CD1c-positive myeloid dendritic cell (primary cell): ENCODE measurements around the gene C4orf50.
A peak's percentile ranks its signal among the peaks of the same experiment; 100 is the strongest.
"Not testable (repeated sequence)": the region's sequence is repeated elsewhere in the genome, so short reads cannot be mapped to it uniquely, and the experiment has no call there.

Experiments used
- DNase-seq: peaks from one replicate; pipeline ENCODE4 v3.0.0-alpha.2; 2016; ENCODE audit errors: extremely low spot score

Gene C4orf50

DNA sequence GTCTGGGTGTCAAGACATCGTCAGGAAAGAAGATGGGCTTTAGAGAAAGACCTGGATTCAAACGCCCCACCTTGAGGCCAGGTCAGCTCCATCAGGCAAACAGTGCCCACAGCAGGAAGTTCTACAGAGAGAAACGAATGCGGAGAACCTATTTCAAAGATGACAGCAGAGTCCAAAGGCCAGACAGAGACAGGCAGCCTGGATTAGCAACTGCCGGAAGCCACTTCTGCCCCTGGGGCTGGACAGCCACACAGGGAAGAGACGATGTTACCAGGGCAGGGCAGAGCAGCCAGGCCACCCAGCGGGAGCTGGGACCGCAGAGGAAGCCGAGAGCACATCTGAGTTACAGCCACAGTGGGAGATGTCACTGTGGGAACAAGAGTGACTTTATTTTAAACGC lies 1.2 kb downstream of the C4orf50 start:
- DNase-seq: no peak

DNA sequence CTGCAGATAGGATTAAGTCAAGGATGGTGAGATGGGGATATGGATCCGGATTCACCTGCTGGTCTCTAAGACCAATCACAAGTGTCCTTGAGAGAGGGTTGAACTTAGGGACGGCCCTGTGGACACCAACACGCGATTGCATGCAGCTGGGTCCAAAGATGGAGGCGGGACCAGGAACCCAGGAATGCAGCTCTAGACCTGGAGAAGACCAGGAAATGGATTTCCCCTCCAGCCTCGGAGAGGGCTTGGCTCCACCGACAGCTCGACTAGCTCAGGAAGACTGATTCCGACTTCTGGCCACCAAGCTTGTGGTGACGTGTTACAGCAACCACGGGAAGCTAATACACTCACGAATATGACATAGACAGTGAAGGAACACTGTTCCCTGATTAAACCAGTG lies 4.7 kb downstream of the C4orf50 start:
- no peak for DNase-seq

DNA sequence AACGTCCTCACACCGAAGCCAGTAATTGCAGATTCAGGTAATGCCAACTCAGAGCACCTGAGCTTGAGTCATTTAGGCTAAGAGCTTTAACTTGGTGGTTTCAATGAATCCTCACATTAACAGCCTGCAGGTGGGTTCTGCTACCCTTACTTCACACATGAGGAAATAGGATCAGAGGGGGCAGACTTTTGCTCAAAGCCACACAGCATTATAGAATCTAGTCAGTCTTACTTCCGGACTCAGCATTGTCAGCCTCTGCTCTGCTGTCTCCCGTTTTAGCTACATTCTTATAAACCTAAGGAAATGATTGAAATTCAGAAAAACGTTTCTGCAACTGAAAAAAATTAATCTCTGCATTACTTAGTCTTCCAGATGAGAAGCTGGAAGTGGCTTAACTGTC lies 6.0 kb downstream of the C4orf50 start:
- no peak for DNase-seq

DNA sequence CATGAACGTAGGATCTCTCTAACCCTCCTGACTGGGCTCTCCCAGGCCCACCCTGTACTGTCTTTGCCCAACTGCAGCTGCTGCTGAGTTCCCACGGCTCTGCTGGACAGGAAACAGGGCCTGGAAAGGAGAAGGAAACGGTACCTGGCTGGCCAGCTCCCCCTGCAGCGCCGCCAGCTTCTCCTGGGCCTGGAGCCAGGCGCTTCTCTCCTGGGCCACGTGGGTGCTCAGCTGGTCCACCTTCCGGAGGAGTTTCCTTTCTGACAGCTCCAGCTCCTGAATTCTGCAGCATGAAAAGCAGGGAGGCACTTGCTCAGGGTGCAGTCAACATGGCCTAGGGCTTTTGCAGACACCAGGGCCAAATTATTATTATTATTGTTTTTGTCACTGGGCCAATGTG lies 6.5 kb downstream of the C4orf50 start:
- DNase-seq: no peak

DNA sequence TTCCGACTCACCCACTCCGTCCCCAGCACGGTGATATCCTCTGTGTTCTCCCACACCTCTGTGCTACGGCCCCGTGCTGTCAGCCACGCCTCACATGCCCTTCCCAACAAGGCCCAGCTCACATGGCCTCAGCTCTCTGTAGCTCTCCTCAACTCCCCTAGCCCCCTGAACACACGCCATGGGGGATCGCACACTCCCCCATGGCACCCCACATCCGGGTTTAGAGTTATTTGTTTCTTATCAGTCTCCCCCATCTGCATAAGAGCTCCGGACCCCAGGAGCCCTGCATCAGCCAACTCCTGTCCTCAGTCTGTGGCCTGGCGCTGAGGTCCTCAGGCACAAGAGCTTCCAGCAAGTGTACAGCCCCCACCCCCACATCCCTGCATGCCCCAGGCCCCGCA lies 7.0 kb downstream of the C4orf50 start:
- DNase-seq: no peak

DNA sequence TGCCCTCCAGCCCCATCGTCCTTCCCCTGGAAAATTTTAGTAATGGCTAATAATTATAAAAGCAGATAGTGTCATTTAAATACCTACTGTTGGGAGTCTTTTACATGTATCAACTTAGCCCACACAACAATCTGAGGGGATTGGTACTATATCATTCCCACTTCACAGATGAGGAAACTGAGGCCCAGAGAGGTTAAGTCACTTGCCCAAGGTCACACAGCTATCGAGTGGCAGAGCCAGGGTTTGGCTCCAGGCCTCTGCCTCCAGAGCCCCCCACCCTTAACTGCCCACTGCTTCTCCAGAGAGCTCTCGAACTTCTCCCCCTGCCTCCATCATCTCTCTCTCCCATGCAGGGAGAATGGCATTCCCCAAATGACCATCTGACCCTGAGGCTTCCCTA lies 7.4 kb downstream of the C4orf50 start:
- no peak for DNase-seq

DNA sequence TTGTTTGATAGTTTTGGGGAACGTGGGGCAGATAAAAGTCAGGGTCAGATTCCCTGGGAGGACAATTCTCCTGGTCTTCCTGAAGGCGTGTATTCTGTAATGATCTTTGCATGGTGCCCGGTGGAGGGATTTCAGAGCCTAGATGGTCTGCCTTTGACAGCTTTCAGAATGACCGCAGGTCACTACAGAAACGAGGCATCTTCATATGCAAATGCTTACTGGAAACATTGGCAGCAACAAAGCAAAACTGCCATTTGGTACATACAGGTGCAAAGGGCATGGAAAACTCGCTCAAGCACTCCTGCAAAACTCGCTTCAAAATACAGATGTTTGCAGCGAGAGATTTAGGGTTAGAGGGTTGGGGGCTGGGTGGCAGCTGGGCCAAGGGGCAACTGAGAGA lies 8.8 kb downstream of the C4orf50 start:
- no peak for DNase-seq

DNA sequence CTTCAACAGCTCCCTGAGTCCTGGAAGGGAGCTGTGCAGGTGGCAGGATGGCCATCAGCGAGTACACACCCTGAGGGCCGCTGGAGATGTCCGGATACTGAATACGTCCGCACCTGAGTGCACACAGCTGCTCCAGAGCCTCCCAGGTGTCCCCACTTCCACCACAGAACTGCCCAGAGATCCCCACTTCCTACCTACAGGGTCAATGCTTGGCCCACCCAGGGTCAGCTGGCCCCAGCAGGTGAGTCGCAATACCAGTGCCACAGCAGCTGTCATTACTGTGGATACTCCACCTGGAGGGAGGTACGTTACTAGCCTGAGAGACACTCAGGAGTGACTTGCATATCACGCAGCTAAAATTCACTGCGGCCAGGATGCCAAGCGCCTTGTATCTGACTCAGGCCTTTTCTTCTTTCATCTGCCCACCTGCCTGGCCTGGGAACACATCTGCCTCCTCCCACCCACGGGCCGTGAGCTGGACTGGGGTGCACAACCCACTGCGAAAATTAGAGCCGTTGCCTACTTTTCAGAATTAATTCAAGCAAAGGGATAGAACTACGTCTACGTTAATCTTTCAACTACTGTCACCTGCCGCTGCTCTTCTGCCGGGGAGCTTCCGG lies 9.4 kb downstream of the C4orf50 start:
- DNase-seq: no peak

DNA sequence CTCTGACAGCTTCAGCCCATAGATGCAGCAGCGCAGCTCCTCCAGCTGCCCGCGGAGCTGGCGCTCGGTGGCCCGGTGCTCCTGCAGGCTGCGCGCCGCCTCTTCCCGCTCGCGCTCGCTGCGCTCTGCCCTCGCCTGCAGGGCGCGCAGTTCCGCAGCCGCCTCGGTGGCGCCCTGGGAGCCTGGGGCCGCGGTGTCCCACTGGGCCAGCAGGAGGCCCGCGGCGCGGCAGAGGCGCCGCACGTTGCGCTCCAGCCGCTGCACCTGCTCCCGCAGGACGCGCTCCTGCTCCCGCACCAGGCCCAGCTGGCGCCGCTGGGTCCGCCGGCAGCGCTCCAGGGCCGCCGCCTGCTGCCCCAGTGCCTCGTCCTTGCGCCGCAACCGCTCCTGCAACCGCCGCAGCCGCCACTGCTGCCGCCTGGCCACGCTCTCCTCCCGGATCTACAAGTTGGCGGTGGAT lies 10.1 kb downstream of the C4orf50 start:
- no peak for DNase-seq

DNA sequence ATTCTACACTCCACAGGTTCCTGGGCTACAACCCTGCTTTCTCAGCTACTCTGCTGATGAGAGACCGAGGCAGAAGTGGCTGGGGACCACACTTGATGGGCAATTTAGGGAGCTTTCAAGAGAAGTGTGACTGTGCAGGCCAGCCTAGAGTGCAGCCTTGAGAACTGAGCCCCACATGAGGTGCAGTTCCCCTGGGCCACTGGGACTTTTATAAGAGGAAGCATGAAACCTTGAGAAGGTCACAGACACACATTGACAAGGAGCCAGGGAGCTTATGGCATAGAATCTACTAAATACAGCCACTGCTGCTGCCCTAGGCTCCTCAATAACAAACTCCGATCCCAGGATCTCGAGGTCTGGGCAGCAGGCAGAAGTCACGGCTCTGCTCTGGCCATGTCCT lies 13.1 kb downstream of the C4orf50 start:
- no peak for DNase-seq

DNA sequence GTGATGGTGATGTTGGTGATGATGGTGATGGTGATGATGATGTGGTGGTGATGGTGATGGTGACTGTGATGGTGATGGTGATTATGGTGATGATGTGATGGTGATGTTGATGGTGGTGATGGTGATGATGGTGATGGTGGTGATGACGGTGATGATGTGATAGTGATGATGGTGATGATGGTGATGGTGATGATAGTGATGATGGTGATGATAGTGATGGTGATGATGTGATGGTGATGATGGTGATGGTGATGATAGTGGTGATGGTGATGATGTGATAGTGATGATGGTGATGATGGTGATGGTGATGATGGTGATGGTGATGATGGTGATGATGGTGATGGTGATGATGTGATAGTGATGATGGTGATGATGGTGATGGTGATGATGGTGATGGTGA lies 14.7 kb downstream of the C4orf50 start:
- DNase-seq: not testable (repeated sequence)

DNA sequence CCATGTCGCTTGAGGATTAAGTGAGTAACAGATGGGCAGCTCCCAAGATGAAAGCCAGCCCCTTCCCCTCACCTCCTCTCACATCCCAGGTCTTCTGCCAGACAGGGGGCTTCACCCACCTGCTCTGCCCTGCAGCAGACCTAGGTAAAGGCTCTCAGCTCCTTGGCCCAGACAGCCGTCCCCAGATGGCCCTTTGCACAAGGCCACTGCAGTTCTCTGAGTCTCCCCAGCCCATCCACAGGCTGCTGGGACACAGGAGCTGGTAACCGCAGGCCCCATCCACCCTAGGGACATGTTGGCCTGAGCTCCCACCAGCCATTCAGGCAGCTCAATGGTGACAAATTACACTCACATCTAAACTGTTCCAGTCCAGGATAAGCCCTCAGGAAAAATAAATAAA lies 15.3 kb downstream of the C4orf50 start:
- no peak for DNase-seq

DNA sequence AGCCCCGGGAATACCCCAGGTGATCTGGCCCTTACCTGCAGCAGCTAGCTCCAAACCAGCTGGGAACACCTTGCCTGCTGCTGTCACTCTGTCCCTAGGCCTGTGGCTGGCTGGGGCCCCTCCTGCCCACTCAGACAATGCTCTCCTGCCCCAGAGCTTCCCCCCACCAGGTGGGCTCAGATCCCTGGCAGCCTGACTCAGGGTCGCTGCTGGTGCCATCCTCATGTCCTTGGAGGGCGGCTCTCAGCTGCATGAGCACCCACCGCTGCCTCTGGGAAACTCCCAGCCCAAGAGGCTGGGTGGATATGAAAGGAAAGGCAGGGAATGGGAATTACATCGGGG lies 15.8 kb downstream of the C4orf50 start:
- DNase-seq: no peak

DNA sequence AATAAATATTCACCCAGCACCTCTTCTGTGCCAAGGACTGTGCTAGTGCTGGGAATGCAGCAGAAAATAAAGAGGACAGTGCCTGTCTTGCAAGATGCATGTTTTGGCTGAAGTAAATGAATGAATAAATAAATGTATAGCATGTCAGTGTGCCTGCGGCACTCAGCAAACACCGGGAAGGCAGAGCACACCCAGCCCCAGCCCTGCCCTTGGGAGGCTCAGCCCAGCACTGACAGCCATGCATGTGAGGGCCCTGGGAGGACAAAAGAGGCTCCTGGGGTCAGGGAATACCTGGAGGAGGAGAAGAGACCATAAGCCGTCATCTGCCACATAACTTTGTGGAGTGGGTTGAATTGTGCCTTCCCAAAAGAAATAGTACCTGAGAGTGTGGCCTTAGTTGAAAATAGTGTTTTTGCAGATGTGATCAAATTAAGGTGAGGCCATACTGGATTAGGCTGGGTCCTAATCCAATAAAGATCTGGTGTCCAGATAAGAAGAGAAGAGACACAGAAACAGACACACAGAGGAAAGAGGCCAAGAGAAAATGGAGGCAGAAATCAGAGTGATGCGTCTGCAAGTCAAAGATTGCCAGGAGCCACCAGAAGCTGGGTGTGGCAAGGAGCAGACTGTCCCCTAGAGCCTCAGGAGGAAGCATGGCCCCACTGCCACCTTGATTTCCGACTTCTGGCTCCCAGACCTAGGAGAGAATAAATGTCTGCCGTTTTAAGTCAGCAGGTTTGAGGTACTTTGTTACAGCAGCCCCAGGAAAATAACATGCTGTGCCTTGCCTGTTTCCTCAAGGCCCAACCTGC lies 16.3 kb downstream of the C4orf50 start:
- DNase-seq: no peak

DNA sequence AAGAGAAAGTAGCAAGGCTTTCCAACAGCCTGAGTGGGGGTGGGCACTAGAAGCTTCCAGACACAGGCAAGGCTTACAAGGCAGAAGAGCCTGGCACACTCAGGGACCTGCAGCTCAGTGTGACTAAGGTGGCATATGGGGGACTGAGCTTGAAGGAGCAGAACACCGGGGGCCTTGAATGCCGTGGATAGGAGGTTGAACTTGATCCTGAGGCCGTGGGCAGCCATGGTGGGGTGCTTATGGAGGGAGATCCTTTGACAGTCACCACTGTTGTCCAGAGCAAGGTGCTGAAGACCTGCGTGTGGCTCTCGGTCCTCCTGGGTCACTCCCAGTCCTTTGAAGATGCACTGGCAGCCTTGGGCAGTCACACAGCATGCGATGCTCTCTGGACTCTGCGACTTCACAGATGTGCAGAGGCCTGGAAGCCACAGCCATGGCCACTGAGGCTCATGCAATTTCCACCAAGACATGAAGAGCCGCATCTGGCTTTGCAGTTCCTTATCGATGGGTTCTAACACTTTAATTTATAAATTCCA lies 18.3 kb downstream of the C4orf50 start:
- DNase-seq: no peak

DNA sequence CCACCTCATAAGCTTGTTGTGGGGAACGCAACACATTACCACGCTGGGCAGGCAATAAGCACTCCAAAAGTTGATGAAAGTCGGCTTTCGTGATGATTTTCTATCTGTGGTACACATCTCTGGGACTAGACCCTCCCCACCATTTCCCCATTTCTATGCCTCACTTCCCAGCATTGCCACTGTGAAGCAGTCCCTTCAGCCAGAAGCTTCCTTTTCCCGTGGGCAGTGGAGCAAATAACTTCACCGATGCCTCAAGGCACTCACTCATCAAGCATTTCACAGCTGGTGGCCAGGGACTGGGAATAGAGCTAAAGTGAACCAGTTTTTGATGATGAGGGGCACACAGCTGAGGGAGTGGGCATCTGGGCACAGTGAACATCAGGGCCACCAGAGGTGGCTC lies 18.9 kb downstream of the C4orf50 start:
- DNase-seq: no peak

DNA sequence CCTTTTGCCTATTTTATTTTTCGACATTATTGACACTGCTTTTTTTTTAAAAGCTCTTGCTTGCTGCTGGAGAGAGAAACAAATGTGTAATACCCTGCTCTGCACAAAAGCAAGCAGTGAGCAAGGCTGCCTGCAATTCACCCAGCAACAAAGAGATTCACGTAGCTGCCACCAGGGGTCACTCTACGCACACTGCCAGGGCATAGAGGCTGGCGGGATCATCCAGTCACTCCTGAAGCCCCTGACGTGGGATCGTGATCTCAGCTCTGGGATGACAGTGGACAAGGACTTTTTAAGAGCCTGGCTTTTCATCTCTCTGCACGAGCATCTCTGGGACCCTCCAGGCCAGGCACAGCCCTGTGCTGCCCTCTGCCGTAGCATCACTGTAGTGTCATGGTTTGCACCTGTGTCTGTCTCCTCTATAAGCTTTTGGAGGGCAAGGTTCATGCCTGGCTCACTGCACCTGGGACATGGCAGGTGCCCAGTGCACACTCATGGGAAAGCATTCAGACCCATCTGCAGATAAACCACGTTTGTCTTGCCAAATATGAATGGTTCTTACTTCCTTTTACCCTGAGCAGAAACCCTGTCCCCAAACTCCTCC lies 19.8 kb downstream of the C4orf50 start:
- DNase-seq: peak; percentile 43

DNA sequence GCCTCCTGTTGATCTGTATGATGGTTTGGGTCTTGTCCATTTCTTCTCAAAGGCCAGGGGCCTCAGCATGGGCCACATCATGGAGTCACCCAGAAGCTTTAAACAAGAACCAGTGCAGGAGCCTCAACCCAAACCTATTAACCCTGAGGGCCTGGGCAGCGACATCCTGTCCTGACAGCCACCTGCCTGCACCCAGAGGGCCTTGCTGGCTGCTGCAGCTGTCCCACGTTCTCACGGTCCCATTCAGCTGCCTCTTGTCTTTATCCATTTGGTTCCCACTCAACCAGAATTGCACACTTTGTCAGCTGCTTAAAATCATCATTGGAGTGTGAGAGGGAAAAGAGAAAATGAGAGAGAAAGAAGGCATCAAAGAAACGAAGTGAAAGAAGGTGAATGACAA lies 21.6 kb downstream of the C4orf50 start:
- no peak for DNase-seq

DNA sequence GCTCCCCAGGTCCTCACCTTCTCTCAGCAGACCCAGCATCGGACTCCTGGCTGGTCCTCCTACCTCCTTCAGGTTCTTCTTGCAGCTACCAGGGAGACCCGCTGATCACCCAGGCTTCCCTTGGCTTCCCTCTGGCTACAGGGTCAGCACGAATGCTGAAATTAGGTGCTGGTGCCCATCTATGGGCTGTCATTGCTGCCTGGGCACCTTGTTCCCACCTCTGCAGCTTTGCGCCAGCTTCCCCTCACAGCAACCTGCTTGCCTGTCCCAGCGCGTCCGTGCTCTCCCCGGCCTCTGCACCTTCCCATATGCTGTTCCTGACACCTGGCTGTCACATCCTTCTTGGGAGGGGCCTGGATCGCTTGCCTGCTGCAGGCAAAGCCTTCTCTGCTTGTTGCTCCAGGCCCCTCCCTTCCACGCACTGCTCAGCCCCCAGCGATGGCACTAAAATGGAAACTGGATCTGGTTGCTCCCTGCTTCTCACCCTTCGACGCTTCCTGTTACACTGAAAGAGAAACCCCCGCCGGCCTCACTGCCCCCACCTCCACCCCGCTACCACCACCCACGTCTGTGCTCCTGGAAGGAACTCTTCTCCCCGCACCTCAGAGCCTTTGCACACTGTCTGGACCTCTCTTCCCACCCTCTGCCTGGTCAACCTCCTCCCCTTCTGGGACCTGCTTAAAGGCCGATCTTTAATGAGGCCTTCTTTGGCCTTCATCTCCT lies 22.2 kb downstream of the C4orf50 start:
- DNase-seq: no peak

DNA sequence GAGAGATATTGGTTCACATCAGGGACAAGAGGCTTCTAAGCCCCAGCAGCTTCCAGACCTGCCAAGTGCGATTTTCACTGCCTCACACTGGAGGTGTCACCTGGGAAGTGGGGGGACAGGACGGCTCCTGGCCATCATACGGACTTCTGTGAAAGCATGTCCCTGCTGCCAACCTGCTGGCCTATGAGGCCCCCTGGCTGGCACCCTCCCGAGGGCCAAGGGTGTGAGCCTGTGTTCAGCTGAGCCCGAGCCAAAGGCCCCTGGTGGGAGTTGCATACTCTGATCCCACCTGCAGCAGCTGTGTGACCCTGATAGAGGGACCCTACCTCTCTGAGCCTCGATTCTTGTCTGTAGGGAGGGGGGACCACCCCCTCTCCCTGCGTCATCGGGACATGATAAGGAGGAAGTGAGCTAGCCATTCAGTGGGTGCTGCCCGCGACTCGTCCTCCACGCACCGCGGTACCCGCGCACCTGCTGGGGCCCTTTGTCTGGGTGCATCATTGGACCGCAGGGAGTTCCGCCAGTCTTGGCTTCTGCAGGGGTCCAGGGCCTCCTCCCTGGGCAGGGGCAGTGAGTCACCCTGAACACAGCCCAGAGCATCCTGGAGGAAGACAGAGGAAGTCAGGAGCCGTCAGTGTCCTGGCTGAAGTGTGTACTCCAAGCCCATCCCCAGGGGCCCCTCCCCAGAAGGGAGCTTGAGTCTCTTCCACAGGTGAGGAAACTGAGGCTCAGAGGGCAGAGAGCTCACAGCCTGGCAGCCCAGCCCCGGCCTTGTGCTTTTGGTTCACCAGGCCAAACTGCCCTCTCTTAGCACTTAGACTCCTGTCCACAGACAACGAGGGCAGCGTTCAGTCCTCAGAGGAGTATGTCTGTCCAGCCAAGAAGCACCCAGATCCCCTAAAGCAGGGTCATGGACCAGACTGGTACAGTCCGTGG lies 24.1 kb downstream of the C4orf50 start:
- no peak for DNase-seq

DNA sequence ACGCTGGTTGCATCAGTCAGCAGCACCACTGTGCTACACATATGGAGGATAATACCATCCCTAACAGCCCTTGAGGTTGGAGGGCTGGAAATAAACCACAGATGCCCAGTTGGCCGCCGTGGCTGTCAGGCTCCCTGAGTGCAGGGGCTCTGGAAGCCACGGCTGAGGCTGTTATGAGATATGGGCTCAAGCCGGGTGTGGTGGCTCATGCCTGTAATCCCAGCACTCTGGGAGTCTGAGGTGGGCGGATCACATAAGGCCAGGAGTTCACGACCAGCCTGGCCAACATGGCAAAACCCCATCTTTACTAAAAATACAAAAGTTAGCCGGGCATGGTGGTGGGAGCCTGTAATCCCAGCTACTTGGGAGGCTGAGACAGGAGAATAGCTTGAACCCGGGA lies 24.9 kb downstream of the C4orf50 start:
- DNase-seq: not testable (repeated sequence)
